ENCODE results near the gene RCCD1.

DNA sequence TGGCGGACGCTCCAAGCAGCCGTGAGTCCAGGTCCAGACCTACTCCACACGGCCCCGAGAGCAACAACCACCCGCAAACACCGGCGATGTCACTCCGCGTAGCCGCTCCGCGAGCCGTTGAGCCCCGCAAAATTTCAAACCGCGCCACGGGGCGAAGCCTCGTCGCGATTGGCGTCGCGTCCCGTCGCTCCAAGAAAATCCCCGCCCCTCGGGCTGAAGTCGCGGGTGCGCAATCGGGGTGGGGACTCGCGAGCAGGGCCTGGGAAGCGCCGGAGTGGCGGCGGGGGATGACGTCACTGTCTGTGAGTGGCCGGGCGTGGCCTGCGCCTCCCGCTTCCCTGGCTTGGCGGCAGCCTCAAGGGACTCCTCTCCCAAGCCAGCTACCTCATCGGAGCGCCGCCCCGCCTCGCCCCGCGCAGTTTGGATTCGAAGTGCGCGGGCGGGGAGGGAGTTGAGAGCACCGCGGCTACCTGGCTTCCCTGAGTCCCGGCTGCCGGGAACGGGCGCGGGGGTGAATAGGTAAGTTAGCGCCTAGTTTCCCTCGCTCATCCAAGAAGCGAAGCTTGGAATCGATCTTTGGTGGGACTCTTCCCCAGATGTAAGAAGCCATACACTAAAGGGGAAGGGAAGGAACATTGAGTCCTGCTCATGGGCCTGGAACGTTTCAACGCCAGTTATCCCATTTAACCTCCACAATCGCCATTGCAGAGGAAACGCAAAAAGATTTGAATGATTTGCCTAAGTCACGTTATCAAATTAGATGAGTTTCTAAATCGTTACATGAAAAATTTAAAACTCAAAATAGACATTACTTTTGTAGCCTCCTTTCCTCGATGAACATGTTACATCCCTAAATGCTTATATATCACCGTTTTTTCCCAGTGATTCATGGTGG lies 40.0 kb downstream of the RCCD1 start, which contains the start of gene PRC1:
- TF ChIP-seq, protein P1, sequence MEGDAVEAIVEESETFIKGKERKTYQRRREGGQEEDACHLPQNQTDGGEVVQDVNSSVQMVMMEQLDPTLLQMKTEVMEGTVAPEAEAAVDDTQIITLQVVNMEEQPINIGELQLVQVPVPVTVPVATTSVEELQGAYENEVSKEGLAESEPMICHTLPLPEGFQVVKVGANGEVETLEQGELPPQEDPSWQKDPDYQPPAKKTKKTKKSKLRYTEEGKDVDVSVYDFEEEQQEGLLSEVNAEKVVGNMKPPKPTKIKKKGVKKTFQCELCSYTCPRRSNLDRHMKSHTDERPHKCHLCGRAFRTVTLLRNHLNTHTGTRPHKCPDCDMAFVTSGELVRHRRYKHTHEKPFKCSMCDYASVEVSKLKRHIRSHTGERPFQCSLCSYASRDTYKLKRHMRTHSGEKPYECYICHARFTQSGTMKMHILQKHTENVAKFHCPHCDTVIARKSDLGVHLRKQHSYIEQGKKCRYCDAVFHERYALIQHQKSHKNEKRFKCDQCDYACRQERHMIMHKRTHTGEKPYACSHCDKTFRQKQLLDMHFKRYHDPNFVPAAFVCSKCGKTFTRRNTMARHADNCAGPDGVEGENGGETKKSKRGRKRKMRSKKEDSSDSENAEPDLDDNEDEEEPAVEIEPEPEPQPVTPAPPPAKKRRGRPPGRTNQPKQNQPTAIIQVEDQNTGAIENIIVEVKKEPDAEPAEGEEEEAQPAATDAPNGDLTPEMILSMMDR (tag by site-specific recombination; IDR thresholded peaks at IDR 0.05), result no peak
- TF ChIP-seq ZNF354C (tag by site-specific recombination; IDR thresholded peaks at IDR 0.05; ENCODE audit: borderline replicate concordance, low read depth), result no peak
- no peak for TF ChIP-seq ZNF426 (tag by site-specific recombination; IDR thresholded peaks at IDR 0.05)
- TF ChIP-seq, protein P2, sequence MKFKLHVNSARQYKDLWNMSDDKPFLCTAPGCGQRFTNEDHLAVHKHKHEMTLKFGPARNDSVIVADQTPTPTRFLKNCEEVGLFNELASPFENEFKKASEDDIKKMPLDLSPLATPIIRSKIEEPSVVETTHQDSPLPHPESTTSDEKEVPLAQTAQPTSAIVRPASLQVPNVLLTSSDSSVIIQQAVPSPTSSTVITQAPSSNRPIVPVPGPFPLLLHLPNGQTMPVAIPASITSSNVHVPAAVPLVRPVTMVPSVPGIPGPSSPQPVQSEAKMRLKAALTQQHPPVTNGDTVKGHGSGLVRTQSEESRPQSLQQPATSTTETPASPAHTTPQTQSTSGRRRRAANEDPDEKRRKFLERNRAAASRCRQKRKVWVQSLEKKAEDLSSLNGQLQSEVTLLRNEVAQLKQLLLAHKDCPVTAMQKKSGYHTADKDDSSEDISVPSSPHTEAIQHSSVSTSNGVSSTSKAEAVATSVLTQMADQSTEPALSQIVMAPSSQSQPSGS (tag by site-specific recombination; IDR thresholded peaks at IDR 0.05; ENCODE audit: low read depth), result peak; percentile 100
- no peak for TF ChIP-seq ZNF174 (tag by site-specific recombination; IDR thresholded peaks at IDR 0.05)
- TF ChIP-seq TCF7L2 (IDR thresholded peaks at IDR 0.05; ENCODE audit: borderline replicate concordance, low read depth, low read length), result no peak
- TF ChIP-seq ZNF16 (tag by site-specific recombination; IDR thresholded peaks at IDR 0.05; ENCODE audit: low read depth), result no peak
- peak; percentile 99 for TF ChIP-seq ZNF629 (tag by site-specific recombination; IDR thresholded peaks at IDR 0.05)
- 0 out of 2 replicates have a peak, but pooled peaks have one; percentile 36 for TF ChIP-seq ZNF121 (tag by site-specific recombination; IDR thresholded peaks at IDR 0.05)
- peak; percentile 70 for TF ChIP-seq ZBTB8A (tag by site-specific recombination; IDR thresholded peaks at IDR 0.05)

Data from HEK293 (cell line).